ENCODE data around the gene GLP1R. TPM values are rescaled to one million over a fixed set of nuclear protein-coding genes. Genes with fewer than 3 reads are reported as not detected.

Gene GLP1R
- total RNA-seq, 1 experiment from 2014 or later = 0.85 TPM

DNA sequence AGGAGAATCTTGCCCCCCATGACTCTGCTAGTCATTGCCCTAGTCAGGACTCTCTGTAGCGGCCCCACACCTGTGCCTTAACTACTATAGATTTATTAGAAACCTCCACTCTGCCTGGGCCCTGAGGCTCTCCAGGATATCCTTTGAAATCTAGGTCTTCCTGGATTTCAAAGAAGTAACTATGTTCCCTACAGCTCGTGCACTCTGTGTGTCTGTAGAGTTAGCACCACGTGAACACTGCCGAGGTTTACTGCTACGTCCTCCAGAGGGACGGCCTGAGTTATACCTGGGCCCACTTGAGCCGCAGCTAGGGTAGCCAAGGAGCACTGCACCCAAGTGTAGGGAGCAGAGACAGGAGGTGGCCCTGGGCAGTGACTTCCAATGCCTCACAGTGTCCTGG, 19.8 kb downstream of the GLP1R start:
- Mint-ChIP-seq H3K4me1 (peaks cover 8 to 9% of the 10 kb centered on the region in 2 experiments), H3K4me3 (no peak overlapping the region), H3K9me3 (no peaks in the 10 kb centered on the region; a peak in 1 of 5 replicates), H3K27me3 (ENCODE audit: low read depth) (peaks cover 31% of the 10 kb centered on the region), H3K36me3 (ENCODE audit: insufficient read depth in 1 of 3, low read depth in 3 of 3) (peaks cover 0 to 2% (median 0%) of the 10 kb centered on the region in 3 experiments; a peak in 1 of 7 replicates), H3K27ac (no peak overlapping the region; a peak in 1 of 7 replicates)
- no peak overlapping the region for H3K4me2 ChIP-seq (ENCODE audit: insufficient read depth, insufficient read length, low read length)
- H3T11ph ChIP-seq (ENCODE audit: low read length) = no peak overlapping the region
- no peak overlapping the region for H3K9ac ChIP-seq (ENCODE audit: extremely low read depth, insufficient read length, low read length)
- H2BK20ac ChIP-seq (ENCODE audit: low read depth, low read length, poor library complexity, severe bottlenecking) = no peak overlapping the region
- TF ChIP-seq, protein P1, sequence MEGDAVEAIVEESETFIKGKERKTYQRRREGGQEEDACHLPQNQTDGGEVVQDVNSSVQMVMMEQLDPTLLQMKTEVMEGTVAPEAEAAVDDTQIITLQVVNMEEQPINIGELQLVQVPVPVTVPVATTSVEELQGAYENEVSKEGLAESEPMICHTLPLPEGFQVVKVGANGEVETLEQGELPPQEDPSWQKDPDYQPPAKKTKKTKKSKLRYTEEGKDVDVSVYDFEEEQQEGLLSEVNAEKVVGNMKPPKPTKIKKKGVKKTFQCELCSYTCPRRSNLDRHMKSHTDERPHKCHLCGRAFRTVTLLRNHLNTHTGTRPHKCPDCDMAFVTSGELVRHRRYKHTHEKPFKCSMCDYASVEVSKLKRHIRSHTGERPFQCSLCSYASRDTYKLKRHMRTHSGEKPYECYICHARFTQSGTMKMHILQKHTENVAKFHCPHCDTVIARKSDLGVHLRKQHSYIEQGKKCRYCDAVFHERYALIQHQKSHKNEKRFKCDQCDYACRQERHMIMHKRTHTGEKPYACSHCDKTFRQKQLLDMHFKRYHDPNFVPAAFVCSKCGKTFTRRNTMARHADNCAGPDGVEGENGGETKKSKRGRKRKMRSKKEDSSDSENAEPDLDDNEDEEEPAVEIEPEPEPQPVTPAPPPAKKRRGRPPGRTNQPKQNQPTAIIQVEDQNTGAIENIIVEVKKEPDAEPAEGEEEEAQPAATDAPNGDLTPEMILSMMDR (conservative IDR thresholded peaks at IDR 0.05) = no peak
- H4K20me1 ChIP-seq (ENCODE audit: control insufficient read depth, insufficient read depth, insufficient read length) = no peaks in the 10 kb centered on the region
- no peak overlapping the region for H2BK15ac ChIP-seq (ENCODE audit: low read depth, low read length)
- no peaks in the 10 kb centered on the region for H3K27me3 ChIP-seq (ENCODE audit: insufficient read depth, low read length)
- H3K4ac ChIP-seq (ENCODE audit: low read depth, low read length) = no peak overlapping the region
- H3K56ac ChIP-seq (ENCODE audit: insufficient read length, low read depth, low read length) = no peak overlapping the region
- H2AFZ ChIP-seq (ENCODE audit: low read length) = no peak overlapping the region
- H4K5ac ChIP-seq (ENCODE audit: insufficient read length, low read depth, low read length) = no peak overlapping the region
- H3K14ac ChIP-seq (ENCODE audit: insufficient read depth, low read length) = no peak overlapping the region
- DNase-seq = no peak
- no peak overlapping the region for H2BK5ac ChIP-seq (ENCODE audit: insufficient read length, low read length)
- H3K4me1 ChIP-seq (ENCODE audit: insufficient read depth, low read length) = peaks cover 2% of the 10 kb centered on the region; the same call in 1 of the 2 replicates
- no peak overlapping the region for H2BK12ac ChIP-seq (ENCODE audit: insufficient read length, low read depth, low read length)
- no peaks in the 10 kb centered on the region for H3K23me2 ChIP-seq (ENCODE audit: insufficient read length, low read depth, low read length, poor library complexity, severe bottlenecking)
- no peaks in the 10 kb centered on the region for H3K79me2 ChIP-seq (ENCODE audit: insufficient read depth, low read length)
- H3K27ac ChIP-seq (ENCODE audit: insufficient read length, low read depth, low read length) = no peak overlapping the region
- H2BK120ac ChIP-seq (ENCODE audit: low read depth, low read length, poor library complexity, severe bottlenecking) = no peak overlapping the region
- no peak overlapping the region for H4K8ac ChIP-seq (replicated peaks; ENCODE audit: insufficient read length, low read depth, low read length)
- no peak overlapping the region for H4K91ac ChIP-seq (ENCODE audit: insufficient read length, low read depth, low read length)
- no peaks in the 10 kb centered on the region for H3K9me3 ChIP-seq (ENCODE audit: control insufficient read depth, low read depth, low read length)
- H2AK5ac ChIP-seq (ENCODE audit: insufficient read length, low read length) = no peak overlapping the region
- no peak overlapping the region for H3K23ac ChIP-seq (ENCODE audit: insufficient read length, low read depth, low read length)
- H3K18ac ChIP-seq (ENCODE audit: insufficient read length, low read depth, low read length) = no peak overlapping the region
- H3K79me1 ChIP-seq (ENCODE audit: insufficient read depth, low read depth, low read length, poor library complexity, severe bottlenecking) = no peaks in the 10 kb centered on the region
- WGBS (ENCODE audit: extremely low coverage, insufficient read length, low lambda C conversion rate) = no CpG with 5 or more reads among the region's 7 CpGs
